GM18873 (cell line): ENCODE data around the gene ALDH1L2.
A peak's percentile ranks its signal among the peaks of the same experiment; 100 is the strongest.
"Not testable (repeated sequence)": the region's sequence is repeated elsewhere in the genome, so short reads cannot be mapped to it uniquely, and the experiment has no call there.

Source experiments
- ATAC-seq: cut with Tn5 transposase; IDR thresholded peaks from one replicate; pipeline ENCODE4 v1.9.1; 2021; ENCODE audit warnings: mild to moderate bottlenecking, moderate library complexity, moderate number of reproducible peaks; ENCODE audit not compliant: unreplicated experiment, low FRiP score

ALDH1L2 gene

DNA sequence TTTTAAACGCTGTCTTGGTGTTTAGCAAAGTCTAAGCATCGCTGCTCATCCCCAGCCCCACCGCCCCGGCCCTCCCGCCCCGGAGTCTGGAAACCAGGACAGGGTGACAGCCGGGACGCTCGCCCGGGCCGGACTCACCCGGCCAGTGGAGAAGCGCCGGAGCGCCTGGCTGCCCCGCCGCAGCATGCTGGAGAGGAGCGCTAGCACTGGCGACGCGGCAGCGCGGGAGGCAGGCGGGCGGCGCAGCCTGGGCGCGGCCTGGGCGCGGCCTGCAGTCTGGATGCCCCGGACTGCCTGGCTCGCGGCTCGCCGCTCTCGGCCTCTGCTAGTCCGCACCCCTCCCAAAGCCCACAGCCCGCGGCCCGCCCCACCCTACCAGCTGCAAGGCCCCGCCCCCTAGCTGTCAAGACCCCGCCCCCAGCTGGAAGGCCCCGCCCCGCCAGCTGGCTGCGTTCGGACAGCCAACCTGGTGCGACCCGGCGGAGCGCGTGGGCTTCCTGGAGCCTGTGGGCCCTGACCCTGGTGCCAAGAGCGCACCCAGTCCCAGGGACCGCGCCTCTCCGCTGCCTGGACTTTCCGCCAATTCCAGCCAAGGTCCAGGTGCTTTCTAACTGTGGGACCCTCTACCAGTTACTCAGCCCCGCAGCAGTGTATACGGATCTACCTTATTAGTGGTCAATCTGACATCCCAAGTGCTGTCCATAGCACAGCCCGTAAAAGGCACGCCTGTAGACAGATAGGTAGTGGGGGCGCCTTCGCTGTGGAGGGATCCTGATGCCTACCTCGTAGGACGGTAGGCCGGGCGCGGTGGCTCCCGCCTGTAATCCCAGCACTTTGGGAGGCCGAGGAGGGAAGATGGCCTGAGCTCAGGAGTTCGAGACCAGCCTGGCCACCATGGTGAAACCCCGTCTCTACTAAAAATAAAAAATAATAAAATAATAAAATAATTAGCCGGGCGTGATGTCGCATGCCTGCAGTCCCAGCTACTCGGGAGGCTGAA is at the start of gene ALDH1L2:
TSS of gene ALDH1L2 (minus strand) at position 208 of the 1,000 bp plus-strand sequence. CDS start at position 186, 22 bp downstream.
- ATAC-seq = no peak

DNA sequence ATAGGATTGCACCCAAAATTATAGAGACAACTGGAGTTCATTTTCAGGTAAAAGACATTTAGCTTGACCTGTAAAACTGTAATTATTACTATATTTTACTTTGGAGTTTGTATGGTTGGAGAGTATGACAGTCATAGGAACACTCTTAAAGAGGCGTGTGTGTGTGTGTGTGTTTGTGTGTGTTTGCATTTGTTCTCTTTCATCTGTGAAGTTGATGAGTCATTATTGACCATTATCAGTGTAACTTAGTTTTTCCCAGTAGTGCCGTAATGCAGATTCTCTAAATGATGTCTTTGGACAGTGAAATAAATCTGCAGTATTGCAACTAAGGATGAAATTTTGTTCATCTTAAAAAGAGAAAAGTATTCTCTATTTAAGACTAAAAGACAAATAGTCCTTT is 36.3 kb upstream of the ALDH1L2 start:
- ATAC-seq = no peak

DNA sequence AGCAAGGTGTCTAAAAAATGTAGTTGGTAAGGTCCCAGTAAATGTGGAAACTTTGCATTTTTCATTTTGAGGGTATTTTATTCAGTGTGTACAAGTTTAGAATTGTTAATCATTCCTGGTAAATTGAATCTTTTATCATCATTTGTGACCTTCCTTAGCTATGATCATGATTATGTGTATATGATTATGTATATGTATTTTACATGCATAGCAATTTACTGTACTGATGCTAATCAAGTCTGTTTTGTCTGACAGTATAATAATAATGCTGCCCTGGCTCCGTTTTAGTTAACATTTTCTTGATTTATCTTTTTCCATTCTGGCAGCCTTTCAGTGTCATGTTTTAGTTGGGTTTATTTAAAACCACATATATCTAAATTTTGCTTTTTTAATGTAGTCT is 32.7 kb upstream of the ALDH1L2 start:
- no peak for ATAC-seq

DNA sequence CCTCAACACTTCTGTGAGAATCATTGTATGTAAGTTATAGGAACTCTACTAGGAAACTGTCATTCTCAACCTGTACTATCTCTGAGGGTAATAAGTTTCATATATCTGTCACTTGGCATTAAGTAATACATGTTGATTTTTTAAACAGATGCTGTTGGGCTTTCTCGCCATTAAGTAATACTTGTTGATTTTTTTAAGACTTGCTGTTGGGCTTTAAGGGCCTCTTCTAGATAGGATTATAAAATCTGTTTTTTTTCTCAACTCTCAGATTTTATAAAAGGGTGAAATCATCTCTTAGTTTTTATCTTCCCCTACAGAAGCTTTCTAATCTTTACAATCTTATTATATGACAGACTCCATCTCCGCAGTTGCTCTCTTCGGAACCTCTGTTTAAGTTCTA is 28.8 kb upstream of the ALDH1L2 start:
- ATAC-seq = no peak

DNA sequence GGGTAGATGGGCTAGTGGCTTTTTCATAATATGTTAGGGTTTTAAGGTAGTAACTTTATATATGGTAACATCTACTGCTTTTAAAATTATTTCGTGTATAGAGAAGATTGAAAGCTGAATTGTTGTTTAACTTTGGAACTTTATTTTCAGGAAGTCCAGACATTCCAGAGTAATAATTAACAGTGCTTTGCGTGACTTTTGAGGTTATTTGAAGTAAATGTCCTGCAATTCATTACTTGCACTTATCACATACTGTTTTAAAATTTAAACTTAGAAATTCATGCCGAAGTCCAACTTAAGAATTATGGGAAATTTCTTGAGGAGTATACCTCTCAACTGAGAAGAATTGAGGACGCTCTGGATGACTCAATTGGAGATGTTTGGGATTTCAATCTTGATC is 26.6 kb upstream of the ALDH1L2 start:
- ATAC-seq = no peak

DNA sequence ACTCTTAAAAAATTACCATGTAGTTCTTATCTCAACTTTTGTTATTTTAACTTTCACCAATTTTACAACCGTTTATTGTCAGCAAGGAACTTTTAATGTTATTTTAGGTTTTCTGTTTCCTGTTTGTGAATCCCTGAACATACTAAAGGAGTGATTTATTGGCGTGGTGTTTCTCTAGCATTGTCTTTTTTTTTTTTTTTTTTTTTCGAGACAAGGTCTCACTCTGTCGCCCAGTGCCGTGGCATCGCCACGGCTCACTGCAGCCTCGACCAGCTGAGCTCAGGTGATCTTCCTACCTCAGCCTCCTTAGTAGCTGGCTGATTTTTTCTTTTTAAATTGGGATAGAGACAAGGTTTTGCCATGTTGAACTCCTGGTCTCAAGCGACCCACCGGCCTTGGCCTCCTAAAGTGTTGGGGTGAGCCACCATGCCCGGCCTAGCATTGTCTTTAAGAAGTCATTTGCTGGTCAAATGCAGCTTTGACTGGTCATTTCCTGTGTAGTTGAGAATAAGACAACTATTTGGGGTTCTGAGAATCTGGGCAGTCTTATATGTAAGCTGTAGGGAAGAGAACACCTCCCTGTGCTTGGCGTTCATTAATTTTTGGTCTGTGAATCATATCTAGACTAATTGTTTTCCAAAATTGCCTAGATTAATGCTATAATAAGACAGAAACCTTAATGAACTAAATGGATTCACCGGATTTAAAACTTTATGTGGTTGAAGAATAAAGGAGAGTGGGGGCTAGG is 25.4 kb upstream of the ALDH1L2 start:
- ATAC-seq = no peak

DNA sequence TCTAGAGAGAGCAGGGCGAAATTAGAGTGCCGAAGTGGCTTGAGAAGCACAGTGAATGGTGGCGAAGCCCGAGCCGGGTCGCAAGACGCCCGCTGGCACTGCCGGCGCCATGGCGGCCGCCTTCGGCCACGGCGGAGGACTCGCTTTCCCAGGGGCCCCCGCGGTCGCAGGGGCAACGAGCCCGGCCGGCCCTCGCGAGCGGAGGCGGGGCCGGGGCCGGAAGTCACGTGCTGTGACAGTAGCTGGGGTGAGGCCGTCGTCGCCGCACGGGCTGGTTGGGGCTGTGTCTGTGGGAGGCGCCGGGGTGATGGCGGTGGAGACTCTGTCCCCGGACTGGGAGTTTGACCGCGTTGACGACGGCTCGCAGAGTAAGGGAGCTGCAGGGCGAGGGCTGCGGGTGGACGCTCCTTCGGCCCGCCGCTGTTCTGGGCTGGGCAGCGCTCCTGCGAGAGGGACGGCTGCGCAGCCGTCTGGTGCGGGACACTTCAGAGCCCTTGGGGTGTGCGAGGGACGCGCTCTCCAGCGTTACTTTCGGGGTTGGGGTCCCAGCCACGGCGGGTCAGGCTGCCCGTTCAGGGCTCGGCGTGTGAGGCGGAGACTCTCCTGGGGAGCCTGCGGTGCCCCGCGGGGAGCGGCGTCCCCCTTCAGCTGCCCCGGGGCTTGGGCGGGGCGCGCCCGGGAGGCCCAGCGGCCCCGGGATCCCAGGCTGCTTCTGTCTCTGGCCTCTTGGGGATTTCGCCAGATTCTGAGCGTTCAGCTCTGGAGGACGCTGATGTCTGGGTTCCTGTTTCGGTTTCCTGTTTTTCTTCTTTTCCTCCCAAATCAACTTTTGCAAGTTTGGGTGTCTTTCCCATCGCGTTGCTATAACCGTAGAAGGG is 23.5 kb upstream of the ALDH1L2 start, which contains the start of gene WASHC4:
TSS of gene WASHC4 (plus strand) at position 238 of the 878 bp plus-strand sequence. CDS start at position 308, 70 bp downstream.
- ATAC-seq = peak; percentile 73

DNA sequence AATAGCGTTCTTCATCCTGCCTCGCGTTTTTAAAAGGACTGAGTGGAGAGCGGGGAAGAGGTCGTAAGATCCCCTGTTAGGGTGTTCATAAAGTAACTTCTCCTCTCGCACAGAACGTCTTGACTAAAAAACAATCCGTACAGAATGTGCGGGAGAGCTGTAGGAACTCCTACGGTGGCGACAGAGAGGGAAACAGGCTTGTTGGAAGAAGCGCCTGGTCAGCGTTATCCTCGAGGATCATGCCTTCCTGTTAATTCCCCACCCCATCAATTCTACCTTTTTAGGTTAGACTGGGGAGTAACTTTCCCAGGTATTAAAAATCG is 22.9 kb upstream of the ALDH1L2 start:
- ATAC-seq = peak; percentile 2

DNA sequence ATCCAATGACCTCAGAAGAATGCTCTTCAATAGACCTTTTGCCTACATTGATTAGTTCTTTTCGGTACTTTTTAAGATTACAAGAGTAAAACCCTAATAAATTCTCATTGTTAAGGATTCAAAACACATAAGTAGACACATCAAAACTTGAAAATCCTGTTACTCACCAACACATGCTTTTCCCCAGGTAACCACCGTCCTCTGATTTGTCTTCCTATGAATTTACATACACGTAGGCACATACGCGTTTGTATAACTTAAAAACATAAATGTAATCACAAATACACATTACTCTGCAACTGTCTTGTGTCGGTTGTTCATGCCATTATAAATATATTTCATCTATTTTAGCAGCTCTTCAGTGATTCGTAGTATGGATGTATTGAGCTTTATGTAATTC is 22.4 kb upstream of the ALDH1L2 start:
- ATAC-seq = no peak

DNA sequence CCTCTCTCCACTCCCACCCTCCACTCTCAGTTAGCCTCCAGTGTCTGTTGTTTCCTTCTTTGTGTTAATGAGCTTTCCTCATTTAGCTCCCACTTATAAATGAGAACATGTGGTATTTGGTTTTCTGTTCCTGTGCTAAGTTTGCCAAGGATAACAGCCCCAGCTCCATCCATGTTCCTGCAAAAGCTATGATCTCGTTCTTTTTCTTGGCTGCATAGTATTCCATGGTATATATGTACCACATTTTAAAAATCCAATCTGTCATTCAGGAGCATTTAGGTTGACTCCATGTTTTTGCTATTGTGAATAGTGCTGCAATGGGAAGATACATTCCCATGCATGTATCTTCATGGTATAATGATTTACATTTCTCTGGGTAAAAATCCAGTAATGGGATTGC is 20.5 kb upstream of the ALDH1L2 start:
- no peak for ATAC-seq

DNA sequence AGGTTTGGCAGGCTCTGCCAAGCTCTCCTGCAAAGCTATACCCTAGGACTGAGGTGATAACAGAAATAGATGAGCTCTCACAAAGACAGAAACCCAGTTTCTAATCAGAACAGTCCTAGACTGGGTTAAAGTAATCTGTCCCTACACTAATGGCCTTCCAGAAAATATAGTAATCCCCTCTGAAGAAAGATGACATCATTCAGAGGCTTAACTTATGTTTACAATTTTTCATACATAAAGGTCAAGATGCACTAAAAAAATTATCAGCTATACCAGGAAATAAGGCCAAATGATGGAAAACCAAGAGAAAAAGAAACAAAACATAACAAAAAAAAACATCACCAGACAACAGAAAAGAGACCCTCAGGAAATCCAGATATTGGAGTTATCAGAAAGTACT is 18.4 kb upstream of the ALDH1L2 start:
- ATAC-seq = no peak

DNA sequence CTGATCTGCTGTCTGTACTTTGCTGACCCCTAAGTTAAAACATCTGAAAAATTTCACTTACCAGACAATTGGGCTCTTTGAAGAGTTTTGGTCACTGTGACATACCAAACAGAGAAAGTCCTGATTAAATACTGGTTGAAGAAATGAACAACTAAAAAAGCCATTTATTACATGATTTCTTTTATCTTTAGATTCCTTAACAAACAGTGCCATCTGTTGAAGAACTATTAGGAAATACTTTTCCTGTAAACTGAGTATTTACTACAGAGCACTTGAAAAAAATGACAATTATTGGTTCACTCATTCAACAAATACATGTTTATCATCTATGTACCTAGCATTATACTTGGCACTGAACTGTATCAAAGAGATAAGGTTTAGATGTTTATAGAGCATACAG is 16.7 kb upstream of the ALDH1L2 start:
- ATAC-seq = no peak

DNA sequence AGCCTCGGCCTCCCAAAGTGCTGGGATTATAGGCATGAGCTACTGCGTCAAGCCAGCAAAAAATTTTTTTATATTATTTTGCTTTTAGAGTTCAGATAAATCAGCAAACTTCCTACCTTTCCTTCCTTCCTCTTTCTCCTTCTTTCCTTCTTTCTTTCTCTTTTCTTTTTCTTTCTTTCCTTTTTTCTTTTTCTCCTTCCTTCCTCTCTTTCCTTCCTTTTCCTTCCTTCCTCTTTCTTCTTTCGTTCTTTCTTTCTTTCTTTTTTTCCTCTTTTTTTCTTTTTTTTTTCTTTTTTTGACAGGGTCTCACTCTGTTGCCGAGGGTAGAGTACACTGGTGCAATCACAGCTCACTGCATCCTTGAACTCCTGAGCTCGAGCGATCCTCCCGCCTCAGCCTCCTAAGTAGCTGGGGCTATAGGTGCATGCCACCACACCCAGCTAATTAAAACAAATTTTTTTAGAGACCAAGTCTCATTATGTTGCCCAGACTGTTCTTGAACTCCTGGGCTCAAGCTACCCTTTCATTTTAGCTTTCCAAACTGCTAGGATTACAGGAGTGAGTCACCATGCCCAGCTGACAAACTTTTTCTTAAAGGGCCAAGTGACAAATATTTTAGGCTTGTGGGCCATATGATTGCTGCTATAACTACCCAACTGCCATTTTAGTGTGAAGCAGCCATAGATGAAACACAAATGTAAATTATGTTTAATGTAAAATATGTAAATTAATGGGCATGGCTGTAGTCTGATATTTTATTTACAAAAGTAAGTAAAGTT is 16.1 kb upstream of the ALDH1L2 start:
- no peak for ATAC-seq

DNA sequence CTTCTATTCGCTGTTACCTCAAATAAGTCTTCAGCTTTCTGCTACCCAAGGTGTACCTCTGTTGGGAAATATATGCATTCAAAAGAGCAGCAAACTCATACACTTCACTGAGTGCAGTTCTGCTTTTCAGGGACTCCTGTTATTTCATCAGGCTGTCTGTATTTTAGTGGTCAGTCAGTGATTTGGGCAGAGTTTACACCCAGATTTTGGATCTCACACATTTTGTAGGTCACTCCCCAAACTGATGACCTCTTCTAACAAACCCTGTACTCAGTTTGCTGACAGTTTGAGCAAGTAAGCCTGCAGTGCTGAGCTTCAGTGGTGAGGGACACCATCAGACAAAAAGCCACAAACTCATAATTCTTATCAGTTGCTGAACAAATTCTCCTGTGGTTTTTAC is 15.1 kb upstream of the ALDH1L2 start:
- no peak for ATAC-seq

DNA sequence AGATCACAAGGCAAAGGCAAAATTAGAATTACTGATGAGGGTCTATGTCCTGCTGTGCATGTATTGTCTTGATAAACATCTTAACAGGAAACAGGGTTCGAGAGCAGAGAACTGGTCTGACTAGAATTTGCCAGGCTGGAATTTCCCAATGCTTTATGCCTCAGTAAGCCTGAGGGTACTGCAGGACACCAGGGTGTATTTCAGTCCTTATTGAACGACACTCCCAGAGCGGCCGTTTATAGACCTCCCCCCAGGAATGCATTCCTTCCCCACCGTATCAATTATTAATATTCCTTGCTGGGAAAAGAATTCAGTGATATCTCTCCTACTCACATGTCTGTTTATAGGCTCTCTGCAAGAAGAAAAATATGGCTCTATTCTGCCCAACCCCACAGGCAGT is 11.1 kb upstream of the ALDH1L2 start:
- ATAC-seq = not testable (repeated sequence)

DNA sequence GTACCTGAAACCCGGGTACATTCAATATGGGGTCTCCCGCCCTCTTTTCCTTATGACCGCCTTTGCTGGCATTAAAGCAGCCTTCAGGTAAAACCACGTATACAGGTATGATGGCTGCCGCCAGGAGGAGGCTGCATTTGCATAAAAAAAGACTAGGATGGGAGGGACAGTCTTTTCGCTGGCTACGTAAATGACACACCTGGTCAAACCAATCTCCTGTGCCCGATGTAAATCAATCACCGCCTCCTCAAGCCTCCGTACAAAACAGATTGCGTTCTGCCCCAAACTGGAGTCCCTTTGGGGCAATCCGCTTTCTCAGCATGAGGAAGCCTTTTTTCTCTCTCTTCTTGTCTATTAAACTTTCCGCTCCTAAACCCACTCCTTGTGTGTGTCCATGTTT is 8.1 kb upstream of the ALDH1L2 start:
- no peak for ATAC-seq

DNA sequence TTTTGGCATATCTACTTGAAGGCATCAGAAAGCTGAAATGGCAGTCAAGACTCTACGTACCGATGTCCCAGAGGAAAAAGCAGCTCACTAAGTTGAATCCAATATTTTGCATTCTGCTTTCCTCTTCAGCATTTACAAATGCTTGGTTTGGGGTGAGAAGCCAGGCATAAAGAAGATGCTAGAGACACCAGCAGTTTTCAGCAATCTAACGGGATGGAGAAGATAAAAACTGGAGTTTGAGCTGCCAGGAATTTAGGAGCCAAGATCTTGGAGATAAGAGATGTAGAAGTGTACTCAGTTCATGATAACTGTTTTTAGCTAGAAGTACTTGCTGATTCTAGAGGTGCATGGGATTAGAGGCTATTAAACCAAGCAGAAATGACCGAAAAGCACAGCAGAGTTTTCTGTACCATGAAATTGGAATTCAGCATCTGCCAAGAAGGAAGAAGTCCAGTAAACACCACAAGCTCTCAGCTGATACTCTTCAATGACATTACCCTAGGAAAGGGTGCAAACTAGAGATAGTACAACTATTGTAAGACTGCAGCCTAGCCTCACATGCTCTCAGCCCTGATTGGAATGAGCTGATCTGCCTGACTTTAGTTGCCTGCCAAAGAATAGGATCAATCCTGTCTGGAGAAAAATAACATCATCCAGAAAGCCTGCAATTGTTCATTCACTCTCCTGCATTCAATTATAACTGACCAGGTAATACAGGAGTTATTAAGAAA is 7.4 kb upstream of the ALDH1L2 start:
- ATAC-seq = no peak

DNA sequence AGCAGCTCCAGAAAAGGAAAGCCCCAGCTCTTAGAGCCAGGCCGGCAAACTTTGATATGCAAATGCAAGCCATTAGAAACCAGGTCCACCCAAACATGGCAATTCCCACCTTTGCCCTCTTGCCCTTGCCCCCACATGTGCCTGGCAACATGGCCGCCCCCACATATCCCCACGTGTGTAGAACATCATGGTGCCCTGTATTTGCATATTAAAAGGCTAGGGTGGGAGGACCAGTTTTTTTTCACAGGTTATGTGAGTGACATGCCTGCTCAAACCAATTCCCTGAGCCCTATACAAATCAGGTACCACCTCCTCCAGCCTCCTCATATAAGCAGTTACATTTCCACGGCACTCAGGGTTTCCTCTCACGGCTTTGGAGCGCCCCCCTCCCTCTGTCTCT is 6.1 kb upstream of the ALDH1L2 start:
- no peak for ATAC-seq

DNA sequence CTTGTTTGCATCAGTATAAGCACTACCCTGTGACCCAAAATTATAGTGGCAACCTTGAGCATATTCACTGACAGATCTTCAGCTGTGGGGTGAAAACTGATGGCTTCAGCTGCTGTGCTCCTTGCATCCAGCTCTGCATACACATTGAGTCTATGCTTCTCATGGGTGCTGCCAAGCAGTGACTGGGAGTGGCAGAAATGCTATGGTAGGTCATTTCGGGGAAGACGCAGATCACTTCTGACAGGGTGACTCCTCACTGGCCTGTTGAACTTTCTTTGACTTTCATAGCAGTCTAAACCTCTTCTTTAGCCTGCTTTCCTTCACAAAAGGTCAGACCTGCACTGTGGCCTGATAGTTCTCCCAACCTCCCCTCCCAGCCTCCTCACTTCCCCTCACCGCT is 5.6 kb upstream of the ALDH1L2 start:
- ATAC-seq = no peak
